SU-DHL-6 (cell line): ENCODE data around the gene CLNK.

Experiments
- CTCF ChIP-seq: fragments of 200-600 bp; sonication (generic); IDR thresholded peaks from one replicate; pipeline ENCODE4 v1.5.1; 2017; ENCODE audit warnings: antibody characterized with exemption, mild to moderate bottlenecking, low read length, moderate library complexity; ENCODE audit not compliant: insufficient read depth, poor library complexity, severe bottlenecking
- EZH2phosphoT487 ChIP-seq: fragments of 200-600 bp; sonication (generic), shearing (Covaris generic); conservative IDR thresholded peaks from 2 replicates; pipeline ENCODE4 v1.6.1; 2018; ENCODE audit warnings: mild to moderate bottlenecking, antibody characterized with exemption, low read length, moderate library complexity, mixed read lengths

- TF ChIP-seq CTCF (no peak), EZH2phosphoT487 (no peak)
Observed at GRCh38 chr4:10639100-10639499, 45.5 kb downstream of the CLNK start.
